NK-92 (cell line): ENCODE measurements around the gene RNF215.

Source experiments
- DNase-seq: peaks from one replicate; lab custom pipeline; 2025; ENCODE audit not compliant: unreplicated experiment; lab: John Stamatoyannopoulos, UW

Gene RNF215

GRCh38 chr22:30386960-30387827 is at the start of gene RNF215:
TSS of gene RNF215 (minus strand) at chr22:30387411. CDS start at chr22:30387313, 98 bp downstream.
- DNase-seq: no peak

DNA sequence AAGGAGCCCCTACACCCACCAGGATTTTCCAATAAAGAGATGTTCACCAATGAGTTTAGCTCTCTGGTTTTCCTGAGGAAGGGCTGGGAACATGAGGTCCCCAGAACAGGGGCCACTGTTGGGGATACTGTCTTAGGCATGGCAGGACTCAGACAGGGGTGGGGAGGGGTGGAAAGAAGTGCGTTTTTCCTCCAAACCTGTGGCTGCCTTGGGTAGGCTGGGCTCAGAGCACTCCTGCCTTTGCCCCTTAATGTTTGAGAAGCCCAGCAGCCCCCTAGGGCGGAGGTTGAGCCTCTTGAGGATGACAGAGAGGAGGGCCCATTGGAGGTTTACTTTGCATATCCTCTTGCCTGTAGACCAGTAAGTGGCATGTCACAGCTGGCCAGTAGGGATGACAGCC is 49.0 kb upstream of the RNF215 start:
- no peak for DNase-seq

GRCh38 chr22:30435674-30436126 is 48.5 kb upstream of the RNF215 start:
- peak; percentile 24 for DNase-seq

DNA sequence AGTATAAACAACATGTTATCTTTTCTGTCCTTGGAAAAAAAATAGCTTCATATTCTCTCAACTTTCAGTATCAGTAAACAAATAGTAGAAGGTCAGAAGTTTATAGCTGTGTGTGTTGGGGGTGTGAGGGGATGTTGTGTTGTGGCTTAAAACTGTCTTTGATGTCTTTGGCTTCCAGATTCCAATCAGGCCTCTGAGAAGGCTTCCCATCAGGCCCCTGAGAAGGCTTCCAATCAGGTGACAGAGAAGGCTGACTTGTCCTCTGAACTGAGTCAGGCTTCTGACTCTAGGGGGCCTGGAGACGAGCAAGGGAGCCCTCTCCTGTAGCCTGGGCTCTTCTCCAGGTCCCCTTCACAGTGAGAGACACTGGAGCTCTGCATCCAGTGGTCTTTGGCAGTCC is 47.6 kb upstream of the RNF215 start:
- no peak for DNase-seq

DNA sequence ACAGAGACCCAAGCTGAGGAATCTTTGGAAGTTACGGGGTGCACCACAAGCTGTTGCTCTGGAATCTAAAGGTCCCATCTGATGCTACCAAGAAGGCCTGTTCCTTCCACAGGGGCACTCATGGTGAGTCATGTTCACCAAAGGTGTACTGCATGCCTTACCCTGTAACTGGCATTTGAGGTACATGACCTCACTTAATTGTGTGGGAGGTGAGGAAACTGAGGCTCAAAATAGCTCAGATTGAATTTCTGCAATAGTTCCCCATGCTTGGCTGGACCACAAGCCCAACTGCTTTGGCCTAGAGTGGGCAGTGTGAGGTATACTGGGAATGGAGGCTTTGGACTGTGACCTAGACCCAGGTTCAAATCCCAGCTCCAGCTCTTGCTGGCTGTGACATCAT is 46.6 kb upstream of the RNF215 start:
- DNase-seq: no peak

DNA sequence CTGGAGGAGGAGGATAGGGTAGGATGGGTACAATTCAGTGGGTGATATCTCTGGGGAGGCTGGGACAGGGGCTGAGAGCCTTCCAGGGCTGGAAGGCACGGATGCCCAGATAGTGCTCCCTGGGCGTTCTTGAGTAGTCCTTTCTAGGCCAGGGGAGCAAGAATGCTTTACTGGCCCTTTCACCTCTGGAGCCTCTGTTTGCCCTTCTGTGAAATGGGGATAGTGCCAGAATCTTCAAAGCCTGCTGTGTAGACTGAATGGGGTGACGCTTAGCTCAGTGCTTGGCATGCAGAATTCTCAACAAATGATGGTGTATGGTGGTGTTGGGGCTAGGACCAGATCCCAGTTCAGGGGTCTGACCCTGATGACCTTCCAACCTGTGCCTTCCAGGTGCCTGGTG is 46.0 kb upstream of the RNF215 start:
- no peak for DNase-seq

DNA sequence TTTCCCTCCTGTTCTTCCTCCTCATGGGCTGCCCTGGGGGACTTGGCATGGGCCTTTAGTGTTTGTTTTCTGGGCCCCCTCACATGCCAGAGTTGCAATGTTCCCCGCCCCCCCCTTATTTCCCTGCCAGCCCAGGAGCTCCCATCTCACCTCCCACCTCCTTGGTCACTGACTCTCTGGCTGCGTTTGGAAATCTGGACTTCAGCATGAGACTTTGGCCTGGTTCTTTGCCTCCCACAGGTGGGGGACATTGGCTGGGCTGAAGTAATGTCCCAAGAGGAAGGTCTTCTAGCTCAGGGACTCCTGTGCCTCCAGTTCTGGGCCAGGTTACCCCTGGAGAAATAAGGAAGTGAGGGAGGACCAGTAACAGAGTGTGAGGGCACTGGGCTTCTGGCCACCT is 45.3 kb upstream of the RNF215 start:
- DNase-seq: no peak

- DNase-seq: no peak
Measured at GRCh38 chr22:30432096-30432495, 44.9 kb upstream of the RNF215 start.

GRCh38 chr22:30430933-30431332 is 43.7 kb upstream of the RNF215 start:
- DNase-seq: no peak

- no peak for DNase-seq
Measured at GRCh38 chr22:30429887-30430286, 42.7 kb upstream of the RNF215 start.

DNA sequence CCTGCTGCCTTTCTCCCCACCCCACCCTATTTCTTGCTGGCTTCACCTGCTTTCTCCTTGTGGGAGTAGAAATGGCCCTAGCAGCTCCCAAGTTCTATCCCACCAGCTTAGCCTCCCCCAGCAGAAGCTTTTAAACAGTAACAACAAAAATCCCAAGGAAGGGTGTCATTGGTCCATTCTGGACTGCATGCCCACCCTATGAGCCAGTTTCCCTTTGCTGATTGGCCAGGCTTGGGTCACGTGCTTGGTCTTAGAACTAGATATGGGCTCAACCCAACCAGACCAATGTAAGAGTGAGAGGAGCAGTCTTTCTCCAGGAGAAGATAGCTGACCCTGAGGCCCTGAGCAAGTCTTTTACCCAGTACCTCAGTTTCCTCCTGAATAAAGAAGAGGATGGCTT is 40.7 kb upstream of the RNF215 start:
- DNase-seq: no peak

- DNase-seq: no peak
Measured at GRCh38 chr22:30426388-30427353, 39.5 kb upstream of the RNF215 start.

- DNase-seq: no peak
Measured at GRCh38 chr22:30425616-30426387, 38.6 kb upstream of the RNF215 start, which contains the start of gene MTFP1. TSS of gene MTFP1 (plus strand) at chr22:30425768. CDS start at chr22:30425880, 112 bp downstream.

DNA sequence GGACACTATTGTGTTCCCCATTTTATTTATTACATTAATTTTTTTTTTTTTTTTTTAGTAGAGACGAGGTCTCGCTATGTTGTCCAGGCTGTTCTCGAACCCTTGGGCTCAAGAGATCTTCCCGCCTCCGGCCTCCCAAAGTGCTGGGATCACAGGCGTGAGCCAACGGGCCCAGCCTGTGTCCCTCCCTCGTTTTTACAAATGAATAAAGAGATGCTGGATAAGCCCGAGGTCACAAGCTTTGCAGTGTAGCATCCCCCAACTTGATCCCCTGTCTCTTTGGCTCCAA is 38.1 kb upstream of the RNF215 start:
- DNase-seq: no peak

DNA sequence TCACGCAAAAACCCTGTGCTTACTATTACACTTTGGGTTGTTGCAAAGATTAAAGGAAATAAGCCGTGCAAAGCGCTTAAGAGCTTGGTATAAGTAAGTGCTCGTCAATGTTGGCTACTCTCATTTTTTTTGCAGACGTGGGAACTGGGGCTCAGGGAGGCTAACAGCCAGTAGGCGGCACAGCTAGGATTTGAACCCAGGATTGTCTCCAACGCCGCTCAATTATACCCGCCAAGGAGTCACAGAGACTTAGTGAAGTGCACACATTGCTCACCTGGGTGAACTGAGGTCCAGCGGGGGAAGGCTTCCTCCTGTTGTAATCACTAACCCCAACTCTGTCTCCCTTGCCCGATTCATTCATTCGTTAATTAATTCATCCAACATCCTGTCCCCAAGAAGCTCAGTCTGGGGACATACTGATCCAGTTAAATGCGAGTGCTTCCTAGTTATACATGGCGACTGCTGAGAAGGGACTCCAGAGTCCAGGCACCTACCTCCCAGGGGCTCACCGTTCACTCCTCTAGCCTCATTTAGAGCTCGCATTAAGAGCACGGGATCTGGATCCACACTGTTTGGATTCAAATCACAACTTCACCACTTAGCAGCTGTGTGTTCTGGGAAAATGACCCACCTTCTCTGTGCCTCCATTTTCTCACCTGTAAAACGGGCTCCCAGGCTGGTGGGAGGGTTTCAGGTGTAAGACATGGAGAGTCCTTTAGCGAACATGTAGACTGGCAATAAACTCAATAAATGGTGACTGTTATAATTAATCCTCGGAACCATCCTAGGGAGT is 37.5 kb upstream of the RNF215 start:
- DNase-seq: no peak

- peak; percentile 90 for DNase-seq
Measured at GRCh38 chr22:30423959-30424533, 36.8 kb upstream of the RNF215 start.

DNA sequence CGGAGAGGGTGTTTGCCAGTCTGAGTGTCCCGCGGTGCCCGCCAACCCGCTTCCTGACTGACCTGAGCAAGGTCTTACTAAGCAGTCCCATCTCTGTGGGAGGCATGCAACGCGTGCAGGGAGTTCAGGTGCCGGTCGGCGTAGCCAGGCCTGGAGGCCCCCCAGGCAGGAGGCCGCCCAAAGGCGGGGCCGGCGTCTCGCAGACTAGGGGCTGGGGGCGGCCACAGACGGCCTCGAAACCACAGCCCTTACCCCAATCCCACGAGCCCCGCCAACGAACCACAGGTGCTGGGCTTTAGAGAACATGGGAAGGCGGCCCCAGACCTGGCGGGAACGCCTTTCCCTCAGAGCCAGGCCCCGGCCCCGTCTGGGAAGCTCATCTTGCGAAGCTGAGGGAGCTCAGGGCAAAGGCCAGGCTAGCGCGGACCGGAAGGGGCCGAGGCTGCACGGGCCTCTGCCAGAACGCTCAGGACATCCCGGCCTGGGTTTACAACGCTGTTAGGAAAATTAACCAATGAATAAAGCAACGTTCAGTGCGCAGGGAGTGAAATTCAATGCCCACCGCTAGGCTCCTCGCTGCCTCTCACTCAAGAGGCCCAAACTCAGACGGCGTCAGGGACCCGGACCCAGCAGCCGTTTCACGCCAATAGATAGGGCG is 36.2 kb upstream of the RNF215 start:
- DNase-seq: no peak

GRCh38 chr22:30422481-30423300 is 35.5 kb upstream of the RNF215 start:
- no peak for DNase-seq
